Stimulated activated CD8-positive, alpha-beta memory T cell treated with anti-CD3 and anti-CD28 coated beads, Interleukin-2, amount 100 ng/mL, for 48 hours (primary cell): ENCODE measurements around the gene C9orf57.
"Not testable (repeated sequence)": the region's sequence is repeated elsewhere in the genome, so short reads cannot be mapped to it uniquely, and the experiment has no call there.

Experiments used
- DNase-seq, 2 donors: peaks; one replicate each; pipeline ENCODE4 v3.0.0-alpha.2; 2020; ENCODE audit warnings: low read depth in 2 of 2

C9orf57 gene

GRCh38 chr9:72023596-72023995 lies 36.8 kb downstream of the C9orf57 start:
- DNase-seq = no peak

GRCh38 chr9:72022841-72023240 lies 37.6 kb downstream of the C9orf57 start:
- DNase-seq = no peak

GRCh38 chr9:72013292-72013760 lies 47.1 kb downstream of the C9orf57 start:
- DNase-seq = no peak

GRCh38 chr9:72012646-72013045 lies 47.8 kb downstream of the C9orf57 start:
- no peak for DNase-seq

- not testable (repeated sequence) for DNase-seq
Measured at GRCh38 chr9:72007726-72008125, 52.7 kb downstream of the C9orf57 start.

GRCh38 chr9:72006501-72006900 lies 53.9 kb downstream of the C9orf57 start:
- no peak for DNase-seq

- DNase-seq = no peak
Measured at GRCh38 chr9:72005451-72005850, 55.0 kb downstream of the C9orf57 start.
